ENCODE results near the gene MXD3. TPM values are rescaled to one million over a fixed set of nuclear protein-coding genes. Genes with fewer than 3 reads are reported as not detected.

The MXD3 gene
- total RNA-seq, 2 experiments from 2014 or later = 5.8 to 7.5 TPM

DNA sequence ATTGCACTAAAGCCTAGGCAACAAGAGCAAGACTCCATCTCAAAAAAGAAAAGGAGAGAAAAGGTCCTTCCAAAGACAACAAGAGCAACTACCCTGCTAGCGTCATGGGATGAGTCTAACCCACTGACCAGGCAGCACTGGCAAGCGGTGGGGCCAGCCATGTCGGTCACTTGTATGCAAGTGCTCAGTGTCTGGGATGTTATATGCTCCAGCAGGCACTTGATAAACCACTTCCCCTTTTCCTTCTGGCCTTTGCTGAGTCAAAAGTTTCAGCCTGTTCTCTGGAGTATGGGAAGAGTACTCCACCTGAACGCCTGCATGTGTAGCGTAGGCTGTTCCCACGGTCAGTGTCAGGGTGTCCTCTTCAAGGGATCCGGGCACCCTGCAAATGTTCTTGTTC lies 9.2 kb upstream of the MXD3 start:
- Mint-ChIP-seq H3K27ac (no peak overlapping the region), H3K9me3 (no peaks in the 10 kb centered on the region), H3K4me1 (ENCODE audit: low read depth) (peaks cover 22% of the 10 kb centered on the region), H3K4me3 (no peak overlapping the region), H3K36me3 (ENCODE audit: low read depth) (peaks cover 21% of the 10 kb centered on the region), H3K27me3 (no peaks in the 10 kb centered on the region)
- no peak for ATAC-seq (ENCODE audit: poor library complexity)
- Histone ChIP-seq H3K27ac (ENCODE audit: low read depth in 1 of 2, low read length in 2 of 2) (no peak overlapping the region), H3K27me3 (ENCODE audit: control insufficient read depth in 1 of 2, insufficient read depth in 2 of 2, low read length in 2 of 2) (no peaks in the 10 kb centered on the region), H3K4me3 (ENCODE audit: low read length) (no peak overlapping the region), H3K36me3 (ENCODE audit: insufficient read depth, low read length) (peaks cover 6% of the 10 kb centered on the region), H3K9me3 (ENCODE audit: control insufficient read depth in 1 of 2, insufficient read depth in 1 of 2, low read length in 2 of 2) (peaks cover 0 to 4% of the 10 kb centered on the region in 2 experiments), H3K4me1 (ENCODE audit: insufficient read depth, low read length) (peaks cover 14% of the 10 kb centered on the region)
- ChIA-PET CTCF (no interaction called here), POLR2A (no interaction called here)
- TF ChIP-seq, protein P1, sequence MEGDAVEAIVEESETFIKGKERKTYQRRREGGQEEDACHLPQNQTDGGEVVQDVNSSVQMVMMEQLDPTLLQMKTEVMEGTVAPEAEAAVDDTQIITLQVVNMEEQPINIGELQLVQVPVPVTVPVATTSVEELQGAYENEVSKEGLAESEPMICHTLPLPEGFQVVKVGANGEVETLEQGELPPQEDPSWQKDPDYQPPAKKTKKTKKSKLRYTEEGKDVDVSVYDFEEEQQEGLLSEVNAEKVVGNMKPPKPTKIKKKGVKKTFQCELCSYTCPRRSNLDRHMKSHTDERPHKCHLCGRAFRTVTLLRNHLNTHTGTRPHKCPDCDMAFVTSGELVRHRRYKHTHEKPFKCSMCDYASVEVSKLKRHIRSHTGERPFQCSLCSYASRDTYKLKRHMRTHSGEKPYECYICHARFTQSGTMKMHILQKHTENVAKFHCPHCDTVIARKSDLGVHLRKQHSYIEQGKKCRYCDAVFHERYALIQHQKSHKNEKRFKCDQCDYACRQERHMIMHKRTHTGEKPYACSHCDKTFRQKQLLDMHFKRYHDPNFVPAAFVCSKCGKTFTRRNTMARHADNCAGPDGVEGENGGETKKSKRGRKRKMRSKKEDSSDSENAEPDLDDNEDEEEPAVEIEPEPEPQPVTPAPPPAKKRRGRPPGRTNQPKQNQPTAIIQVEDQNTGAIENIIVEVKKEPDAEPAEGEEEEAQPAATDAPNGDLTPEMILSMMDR (IDR thresholded peaks at IDR 0.05) = no peak
- DNase-seq = peak in 1 of 14 experiments; percentile 31
- intact Hi-C loops (cut with DNase I, micrococcal nuclease) = no loop called here

DNA sequence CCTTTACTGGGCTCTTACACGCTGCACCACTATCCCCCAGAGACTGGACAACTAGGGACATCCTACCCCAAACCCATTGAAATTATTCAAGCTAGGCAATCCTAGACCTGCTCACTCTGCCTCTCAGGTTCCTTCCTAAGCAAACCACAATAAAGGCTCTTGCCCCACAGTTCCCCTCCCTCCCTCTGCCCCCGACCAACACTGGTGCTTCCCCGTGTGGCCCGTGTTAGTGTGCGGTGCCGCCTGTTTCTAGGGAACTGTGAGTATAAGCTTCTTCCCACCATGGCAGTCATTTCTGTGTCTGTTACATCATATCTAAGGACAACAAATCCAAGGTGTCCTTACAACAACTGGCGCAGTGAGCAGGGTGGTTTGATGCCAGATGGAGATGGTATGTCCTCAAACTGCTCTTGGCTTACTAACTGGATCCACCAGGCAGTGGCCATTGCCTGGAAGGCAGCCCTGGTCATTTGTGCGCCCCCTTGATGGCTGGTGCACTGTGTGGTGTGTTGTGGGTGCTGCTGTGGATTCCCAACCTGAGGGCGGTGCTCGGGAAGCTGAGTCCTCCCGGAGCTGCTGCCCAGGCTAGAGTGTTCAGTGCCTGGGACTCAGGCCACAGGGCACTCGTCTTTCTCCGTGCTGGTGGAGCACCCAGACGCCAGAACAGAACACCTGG lies 8.4 kb upstream of the MXD3 start:
- Mint-ChIP-seq H3K4me1 (ENCODE audit: low read depth) (peaks cover 22% of the 10 kb centered on the region), H3K9me3 (no peaks in the 10 kb centered on the region), H3K27ac (no peak overlapping the region), H3K36me3 (ENCODE audit: low read depth) (peaks cover 18% of the 10 kb centered on the region), H3K27me3 (no peaks in the 10 kb centered on the region), H3K4me3 (no peak overlapping the region)
- H3K4me1 ChIP-seq (ENCODE audit: insufficient read depth, low read length) = peaks cover 14% of the 10 kb centered on the region
- no peak overlapping the region for H3K27ac ChIP-seq (ENCODE audit: low read depth in 1 of 2, low read length in 2 of 2)
- no peaks in the 10 kb centered on the region for H3K27me3 ChIP-seq (ENCODE audit: control insufficient read depth in 1 of 2, insufficient read depth in 2 of 2, low read length in 2 of 2)
- no peak overlapping the region for H3K4me3 ChIP-seq (ENCODE audit: low read length)
- CTCF ChIA-PET = interaction anchor here (1.3 to 2.6 kb wide), 3 partner anchors 10 to 83 kb away, joined by 5 to 8 read pairs (median 5); no protein-coding TSS in a partner anchor
- POLR2A ChIA-PET = no interaction called here
- H3K9me3 ChIP-seq (ENCODE audit: control insufficient read depth in 1 of 2, insufficient read depth in 1 of 2, low read length in 2 of 2) = peaks cover 0 to 4% of the 10 kb centered on the region in 2 experiments
- peak in 2 of 14 experiments; percentile 46 to 50 for DNase-seq
- TF ChIP-seq, protein P1 (IDR thresholded peaks at IDR 0.05) = no peak
- intact Hi-C loops (cut with DNase I, micrococcal nuclease) = loop anchor here in 1 of 2 experiments (5.0 to 10.0 kb wide), 2 partner anchors 137 to 205 kb away; no protein-coding TSS in a partner anchor
- peak; percentile 28 for ATAC-seq (ENCODE audit: poor library complexity)
- peaks cover 6% of the 10 kb centered on the region for H3K36me3 ChIP-seq (ENCODE audit: insufficient read depth, low read length)

DNA sequence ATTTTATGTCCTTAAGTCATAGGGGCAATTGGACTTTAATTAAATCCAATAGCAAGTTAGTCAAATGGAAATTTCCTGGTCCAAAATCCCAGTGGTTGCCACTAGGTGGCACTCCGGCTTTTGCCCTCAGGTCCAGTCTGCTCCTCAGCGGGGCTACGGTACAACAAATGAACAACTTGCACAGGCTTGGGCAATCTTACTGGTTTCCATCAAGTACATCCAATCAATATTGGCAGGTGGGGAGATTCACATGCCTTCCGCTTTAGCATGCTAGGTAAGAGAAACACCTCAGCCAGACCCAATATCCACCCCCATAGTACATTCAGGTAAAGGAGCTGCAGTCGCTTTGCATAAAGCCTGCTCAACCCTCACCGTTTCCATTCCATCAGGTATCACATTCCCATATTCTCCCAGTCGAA lies 6.3 kb upstream of the MXD3 start:
- H3K9me3 Mint-ChIP-seq = no peaks in the 10 kb centered on the region
- H3K4me1 ChIP-seq (ENCODE audit: insufficient read depth, low read length) = peaks cover 16% of the 10 kb centered on the region
- peaks cover 22% of the 10 kb centered on the region for H3K4me1 Mint-ChIP-seq (ENCODE audit: low read depth)
- no peak overlapping the region for H3K27ac Mint-ChIP-seq
- ATAC-seq (ENCODE audit: poor library complexity) (peak; percentile 86), DNase-seq (peak; percentile 58 to 87 (median 70))
- no peak overlapping the region for H3K4me3 ChIP-seq (ENCODE audit: low read length)
- no peaks in the 10 kb centered on the region for H3K27me3 ChIP-seq (ENCODE audit: control insufficient read depth in 1 of 2, insufficient read depth in 2 of 2, low read length in 2 of 2)
- ChIA-PET CTCF (interaction anchor here (1.0 to 2.6 kb wide), 8 partner anchors 8 to 86 kb away, joined by 3 to 13 read pairs (median 6); no protein-coding TSS in a partner anchor), POLR2A (interaction anchor here (0.7 to 0.8 kb wide), 2 partner anchors 33 to 73 kb away, joined by 3 read pairs; no protein-coding TSS in a partner anchor)
- H3K27ac ChIP-seq (ENCODE audit: low read depth in 1 of 2, low read length in 2 of 2) = no peak overlapping the region
- H3K4me3 Mint-ChIP-seq = no peak overlapping the region
- H3K27me3 Mint-ChIP-seq = no peaks in the 10 kb centered on the region
- TF ChIP-seq, protein P1 (IDR thresholded peaks at IDR 0.05) = peak; percentile 92
- peaks cover 6% of the 10 kb centered on the region for H3K36me3 ChIP-seq (ENCODE audit: insufficient read depth, low read length)
- H3K9me3 ChIP-seq (ENCODE audit: control insufficient read depth in 1 of 2, insufficient read depth in 1 of 2, low read length in 2 of 2) = peaks cover 0 to 4% of the 10 kb centered on the region in 2 experiments
- intact Hi-C loops (cut with DNase I, micrococcal nuclease) = loop anchor here (1.0 to 10.0 kb wide), 7 partner anchors 64 to 203 kb away; no protein-coding TSS in a partner anchor
- H3K36me3 Mint-ChIP-seq (ENCODE audit: low read depth) = peaks cover 11% of the 10 kb centered on the region

Measured in CD4-positive, alpha-beta T cell (primary cell).